H9 (cell line): ENCODE measurements around the gene GATA5. TPM values are rescaled to one million over a fixed set of nuclear protein-coding genes. Genes with fewer than 3 reads are reported as not detected.

Source experiments
- DNase-seq: peaks from one replicate; pipeline ENCODE4 v3.0.0-alpha.2; 2017
- H2AFZ ChIP-seq: one replicate; pipeline ENCODE4 v1.6.1; 2013; ENCODE audit warnings: mild to moderate bottlenecking, low read length, control low read depth, moderate library complexity
- H2AK5ac ChIP-seq: 2 replicates; pipeline ENCODE4 v1.6.1; 2013; ENCODE audit warnings: low read length, control low read depth, mixed read lengths; ENCODE audit not compliant: insufficient read length
- H2BK120ac ChIP-seq: one replicate; pipeline ENCODE4 v1.6.1; 2013; ENCODE audit warnings: low read depth, mild to moderate bottlenecking, low read length, control low read depth, inconsistent platforms; ENCODE audit not compliant: poor library complexity, severe bottlenecking
- H2BK12ac ChIP-seq: 2 replicates; pipeline ENCODE4 v1.6.1; 2013; ENCODE audit warnings: low read length, control low read depth, mixed read lengths, low read depth; ENCODE audit not compliant: insufficient read length
- H2BK15ac ChIP-seq: 2 replicates; pipeline ENCODE4 v1.6.1; 2013; ENCODE audit warnings: low read depth, low read length, control low read depth
- H2BK20ac ChIP-seq: one replicate; pipeline ENCODE4 v1.6.1; 2013; ENCODE audit warnings: low read depth, mild to moderate bottlenecking, low read length, control low read depth, inconsistent platforms; ENCODE audit not compliant: poor library complexity, severe bottlenecking
- H2BK5ac ChIP-seq: 2 replicates; pipeline ENCODE4 v1.6.1; 2013; ENCODE audit warnings: low read length, control low read depth, mixed read lengths; ENCODE audit not compliant: insufficient read length
- H3K14ac ChIP-seq: 2 replicates; pipeline ENCODE4 v1.6.1; 2013; ENCODE audit warnings: low read length, control low read depth; ENCODE audit not compliant: insufficient read depth
- H3K18ac ChIP-seq: 2 replicates; pipeline ENCODE4 v1.6.1; 2013; ENCODE audit warnings: low read depth, mild to moderate bottlenecking, mixed read lengths, low read length, control low read depth; ENCODE audit not compliant: insufficient read length
- H3K23ac ChIP-seq: 2 replicates; pipeline ENCODE4 v1.6.1; 2013; ENCODE audit warnings: low read length, control low read depth, mixed read lengths, low read depth; ENCODE audit not compliant: insufficient read length
- H3K23me2 ChIP-seq: 2 replicates; pipeline ENCODE4 v1.6.1; 2013; ENCODE audit warnings: low read depth, mild to moderate bottlenecking, mixed read lengths, low read length, control low read depth; ENCODE audit not compliant: insufficient read length, poor library complexity, severe bottlenecking
- H3K27ac ChIP-seq: 2 replicates; pipeline ENCODE4 v1.5.1; 2013; ENCODE audit warnings: low read length, control low read depth, mixed read lengths, low read depth; ENCODE audit not compliant: insufficient read length
- H3K27me3 ChIP-seq: 2 replicates; pipeline ENCODE4 v1.6.1; 2013; ENCODE audit warnings: low read length, control low read depth, inconsistent platforms; ENCODE audit not compliant: insufficient read depth
- H3K4ac ChIP-seq: 2 replicates; pipeline ENCODE4 v1.6.1; 2013; ENCODE audit warnings: low read depth, mild to moderate bottlenecking, control low read depth, inconsistent platforms, low read length, moderate library complexity
- H3K4me1 ChIP-seq: 2 replicates; pipeline ENCODE4 v1.6.1; 2013; ENCODE audit warnings: low read length, control low read depth, inconsistent platforms; ENCODE audit not compliant: insufficient read depth
- H3K4me2 ChIP-seq: 2 replicates; pipeline ENCODE4 v1.6.1; 2013; ENCODE audit warnings: low read length, control low read depth, mixed read lengths; ENCODE audit not compliant: insufficient read length, insufficient read depth
- H3K56ac ChIP-seq: 2 replicates; pipeline ENCODE4 v1.6.1; 2013; ENCODE audit warnings: low read depth, mild to moderate bottlenecking, mixed read lengths, low read length, control low read depth; ENCODE audit not compliant: insufficient read length
- H3K79me1 ChIP-seq: 2 replicates; pipeline ENCODE4 v1.6.1; 2013; ENCODE audit warnings: low read depth, mild to moderate bottlenecking, moderate library complexity, low read length, control low read depth, inconsistent platforms; ENCODE audit not compliant: insufficient read depth, poor library complexity, severe bottlenecking
- H3K79me2 ChIP-seq: 2 replicates; pipeline ENCODE4 v1.6.1; 2013; ENCODE audit warnings: low read length, control low read depth, inconsistent platforms; ENCODE audit not compliant: insufficient read depth
- H3K9ac ChIP-seq: 2 replicates; pipeline ENCODE4 v1.6.1; 2013; ENCODE audit warnings: low read length, control low read depth, mixed read lengths; ENCODE audit not compliant: insufficient read length; ENCODE audit errors: extremely low read depth
- H3K9me3 ChIP-seq: one replicate; pipeline ENCODE4 v1.6.1; 2013; ENCODE audit warnings: low read depth, low read length, inconsistent platforms; ENCODE audit not compliant: control insufficient read depth
- H3T11ph ChIP-seq: one replicate; pipeline ENCODE4 v1.6.1; 2013; ENCODE audit warnings: mild to moderate bottlenecking, low read length, control low read depth, inconsistent platforms
- H4K20me1 ChIP-seq: one replicate; pipeline ENCODE4 v1.6.1; 2013; ENCODE audit not compliant: control insufficient read depth, insufficient read length, insufficient read depth
- H4K5ac ChIP-seq: 2 replicates; pipeline ENCODE4 v1.6.1; 2013; ENCODE audit warnings: low read depth, mild to moderate bottlenecking, mixed read lengths, low read length, control low read depth; ENCODE audit not compliant: insufficient read length
- H4K8ac ChIP-seq: replicated peaks from 2 replicates; pipeline ENCODE4 v1.6.1; 2013; ENCODE audit warnings: low read length, control low read depth, mixed read lengths, low read depth; ENCODE audit not compliant: insufficient read length
- H4K91ac ChIP-seq: 2 replicates; pipeline ENCODE4 v1.6.1; 2013; ENCODE audit warnings: low read depth, mild to moderate bottlenecking, moderate library complexity, mixed read lengths, low read length, control low read depth; ENCODE audit not compliant: insufficient read length
- H3K27ac Mint-ChIP-seq, 3 experiments: 2 replicates in 2 of 3; 3 replicates in 1 of 3; pipeline ENCODE4 v1.8.0; 2020 to 2021; ENCODE audit warnings: mixed read lengths in 3 of 3, mild to moderate bottlenecking in 1 of 3, moderate library complexity in 1 of 3
- H3K27me3 Mint-ChIP-seq: 2 replicates; pipeline ENCODE4 v1.8.0; 2021; ENCODE audit warnings: low read depth, mild to moderate bottlenecking, moderate library complexity, mixed read lengths
- H3K36me3 Mint-ChIP-seq, 3 experiments: 2 replicates in 2 of 3; 3 replicates in 1 of 3; pipeline ENCODE4 v1.8.0; 2020 to 2021; ENCODE audit warnings: low read depth in 3 of 3, mixed read lengths in 3 of 3; ENCODE audit not compliant: insufficient read depth in 1 of 3
- H3K4me1 Mint-ChIP-seq, 2 experiments: 2 replicates each; pipeline ENCODE4 v1.8.0; 2020; ENCODE audit warnings: mixed read lengths in 2 of 2
- H3K4me3 Mint-ChIP-seq, 2 experiments: 2 replicates in 1 of 2; 3 replicates in 1 of 2; pipeline ENCODE4 v1.8.0; 2020 to 2021; ENCODE audit warnings: mild to moderate bottlenecking in 2 of 2, mixed read lengths in 2 of 2, moderate library complexity in 1 of 2
- H3K9me3 Mint-ChIP-seq, 2 experiments: 2 replicates in 1 of 2; 3 replicates in 1 of 2; pipeline ENCODE4 v1.8.0; 2020; ENCODE audit warnings: mild to moderate bottlenecking in 2 of 2, mixed read lengths in 2 of 2, moderate library complexity in 1 of 2
- WGBS: extraction: QIAGEN DNeasy Blood & Tissue Kit; methylation state at CpG from one replicate; pipeline ENCODE4 v1.1.7; 2013; ENCODE audit warnings: missing lambda C conversion rate, low lambda C conversion rate, mixed read lengths; ENCODE audit not compliant: insufficient read length; ENCODE audit errors: extremely low coverage; 5-methylcytosine and 5-hydroxymethylcytosine counted together
- total RNA-seq: library from RNA; stranded (reverse); gene quantifications from 2 replicates; pipeline ENCODE4 v1.2.1, GENCODE V29; 2021
- TF ChIP-seq, protein P1 (sequence below): fragments of 200-600 bp; sonication (generic); conservative IDR thresholded peaks from 3 replicates; pipeline ENCODE4 v1.8.0; 2021; ENCODE audit warnings: antibody characterized with exemption, mild to moderate bottlenecking

Gene GATA5
- total RNA-seq, 1 experiment from 2014 or later, result 0.24 TPM

DNA sequence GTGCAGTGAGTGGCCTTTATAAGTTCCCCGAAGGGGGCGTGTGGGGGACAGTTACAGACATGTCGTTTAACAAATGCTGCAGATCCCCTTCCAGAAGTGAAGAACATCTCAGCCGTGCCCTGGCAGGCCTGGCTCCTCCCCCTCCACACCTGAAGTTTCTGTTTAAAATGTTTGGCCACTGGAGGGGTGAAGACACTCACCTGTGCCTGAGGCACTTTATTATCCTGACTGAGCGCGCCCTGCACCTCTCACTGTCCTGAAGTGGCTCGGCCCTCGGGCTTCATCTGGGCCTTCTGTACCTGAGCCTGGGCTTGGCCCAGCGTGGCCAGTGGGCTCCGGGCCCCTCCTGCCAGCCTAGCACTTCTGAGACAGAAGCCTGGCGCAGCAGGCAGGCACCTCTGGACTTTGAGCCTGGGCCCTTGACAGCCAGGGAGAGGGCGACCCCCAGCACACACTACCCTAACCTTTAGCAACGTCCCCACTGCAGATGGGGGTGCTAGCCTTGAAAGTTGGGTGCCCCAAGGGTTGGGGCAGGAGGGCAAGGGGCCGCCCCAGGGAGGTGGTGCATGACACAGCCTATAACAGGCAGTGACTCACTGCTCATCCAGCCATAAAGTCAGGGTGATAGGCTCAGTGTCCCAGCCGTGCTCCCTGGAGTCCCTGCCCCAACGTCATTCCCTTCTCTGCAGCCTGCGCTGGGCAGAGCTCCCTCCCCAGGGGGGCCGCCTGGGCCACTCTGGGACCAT, 13.6 kb upstream of the GATA5 start:
- Histone ChIP-seq H3K27ac (no peak overlapping the region), H3K4me1 (no peaks in the 10 kb centered on the region)

More for the DNA sequence above, 13.6 kb upstream of the GATA5 start:
- Mint-ChIP-seq H3K9me3 (no peaks in the 10 kb centered on the region; a peak in 1 of 5 replicates), H3K4me1 (peaks cover 0 to 21% of the 10 kb centered on the region in 2 experiments; a peak in 2 of 4 replicates), H3K27me3 (peaks cover 40% of the 10 kb centered on the region), H3K27ac (no peak overlapping the region), H3K4me3 (no peak overlapping the region), H3K36me3 (no peaks in the 10 kb centered on the region)
- Histone ChIP-seq H3K18ac (no peak overlapping the region), H2BK120ac (no peak overlapping the region), H3K27me3 (no peaks in the 10 kb centered on the region; the same call in 1 of the 2 replicates), H3K79me2 (no peaks in the 10 kb centered on the region), H3K23me2 (no peaks in the 10 kb centered on the region), H4K5ac (no peak overlapping the region), H3K23ac (no peak overlapping the region), H3K9me3 (no peaks in the 10 kb centered on the region), H3K14ac (no peak overlapping the region), H3T11ph (no peak overlapping the region), H2AK5ac (no peak overlapping the region), H2BK5ac (no peak overlapping the region), H2BK20ac (no peak overlapping the region), H2BK12ac (no peak overlapping the region), H3K9ac (no peak overlapping the region), H3K56ac (no peak overlapping the region), H3K4me2 (no peak overlapping the region), H4K20me1 (no peaks in the 10 kb centered on the region), H3K79me1 (no peaks in the 10 kb centered on the region), H4K91ac (no peak overlapping the region), H2BK15ac (no peak overlapping the region), H4K8ac (no peak overlapping the region), H2AFZ (no peak overlapping the region), H3K4ac (no peak overlapping the region)
- TF ChIP-seq, protein P1, sequence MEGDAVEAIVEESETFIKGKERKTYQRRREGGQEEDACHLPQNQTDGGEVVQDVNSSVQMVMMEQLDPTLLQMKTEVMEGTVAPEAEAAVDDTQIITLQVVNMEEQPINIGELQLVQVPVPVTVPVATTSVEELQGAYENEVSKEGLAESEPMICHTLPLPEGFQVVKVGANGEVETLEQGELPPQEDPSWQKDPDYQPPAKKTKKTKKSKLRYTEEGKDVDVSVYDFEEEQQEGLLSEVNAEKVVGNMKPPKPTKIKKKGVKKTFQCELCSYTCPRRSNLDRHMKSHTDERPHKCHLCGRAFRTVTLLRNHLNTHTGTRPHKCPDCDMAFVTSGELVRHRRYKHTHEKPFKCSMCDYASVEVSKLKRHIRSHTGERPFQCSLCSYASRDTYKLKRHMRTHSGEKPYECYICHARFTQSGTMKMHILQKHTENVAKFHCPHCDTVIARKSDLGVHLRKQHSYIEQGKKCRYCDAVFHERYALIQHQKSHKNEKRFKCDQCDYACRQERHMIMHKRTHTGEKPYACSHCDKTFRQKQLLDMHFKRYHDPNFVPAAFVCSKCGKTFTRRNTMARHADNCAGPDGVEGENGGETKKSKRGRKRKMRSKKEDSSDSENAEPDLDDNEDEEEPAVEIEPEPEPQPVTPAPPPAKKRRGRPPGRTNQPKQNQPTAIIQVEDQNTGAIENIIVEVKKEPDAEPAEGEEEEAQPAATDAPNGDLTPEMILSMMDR, result no peak
- no peak for DNase-seq
- WGBS, result no CpG with 5 or more reads among the region's 18 CpGs
